PC-9 (cell line): Measurements from ENCODE around the gene HIPK4. TPM values are rescaled to one million over a fixed set of nuclear protein-coding genes. Genes with fewer than 3 reads are reported as not detected.

Experiments
- BruUV-seq: library from RNA; stranded (reverse); fragments of 400-500 nt; replicated peaks from 2 replicates; lab custom pipeline; 2021; lab: Mats Ljungman, UMichigan
- CTCF ChIA-PET: fragments of 300-600 bp; sonication (Branson Sonifier 250); formaldehyde crosslinking; loops from one replicate; lab custom pipeline; 2022; ENCODE audit warnings: antibody characterized with exemption; lab: Charles Lee
- POLR2A ChIA-PET: fragments of 300-600 bp; sonication (Branson Sonifier 250); formaldehyde crosslinking; loops from one replicate; lab custom pipeline; 2022; ENCODE audit warnings: antibody characterized with exemption; ENCODE audit not compliant: unreplicated experiment; lab: Charles Lee
- DNase-seq, 2 experiments: peaks; one replicate each; pipeline versions ENCODE4 v3.0.0 to v3.0.0-alpha.2; 2015 to 2022; ENCODE audit warnings: mixed read lengths in 1 of 2
- H2AFZ ChIP-seq: fragments of 200-600 bp; sonication (generic); 2 replicates; pipeline ENCODE4 v1.8.1; 2017; ENCODE audit warnings: antibody characterized with exemption
- H3F3A ChIP-seq: fragments of 200-600 bp; sonication (generic); 2 replicates; pipeline ENCODE4 v1.8.1; 2017; ENCODE audit warnings: antibody characterized with exemption, mild to moderate bottlenecking, low read depth; ENCODE audit not compliant: insufficient read depth
- H3K27ac ChIP-seq: fragments of 200-600 bp; sonication (generic); 2 replicates; pipeline ENCODE4 v1.6.1; 2016; ENCODE audit warnings: mixed run types
- H3K27me3 ChIP-seq: fragments of 200-600 bp; sonication (generic); 2 replicates; pipeline ENCODE4 v1.6.1; 2016; ENCODE audit warnings: low read depth, mixed run types; ENCODE audit not compliant: insufficient read depth
- H3K36me3 ChIP-seq: fragments of 200-600 bp; sonication (generic); 2 replicates; pipeline ENCODE4 v1.6.1; 2016; ENCODE audit warnings: low read depth, mixed run types
- H3K4me1 ChIP-seq: fragments of 200-600 bp; sonication (generic); replicated peaks from 2 replicates; pipeline ENCODE4 v1.6.1; 2016; ENCODE audit warnings: mixed run types; ENCODE audit not compliant: insufficient read depth
- H3K4me2 ChIP-seq: fragments of 200-600 bp; sonication (generic); 2 replicates; pipeline ENCODE4 v1.6.1; 2017; ENCODE audit warnings: mixed run types
- H3K4me3 ChIP-seq: fragments of 200-600 bp; sonication (generic); 2 replicates; pipeline ENCODE4 v1.6.1; 2016; ENCODE audit warnings: mixed run types
- H3K79me2 ChIP-seq: fragments of 200-600 bp; sonication (generic); 2 replicates; pipeline ENCODE4 v1.6.1; 2017; ENCODE audit warnings: low read depth, mixed run types
- H3K9me2 ChIP-seq: fragments of 200-600 bp; sonication (generic); 2 replicates; pipeline ENCODE4 v1.8.1; 2017; ENCODE audit warnings: mild to moderate bottlenecking; ENCODE audit not compliant: insufficient read depth
- H3K9me3 ChIP-seq: fragments of 200-600 bp; sonication (generic); 2 replicates; pipeline ENCODE4 v1.8.1; 2016; ENCODE audit warnings: low read depth; ENCODE audit not compliant: insufficient read depth
- H4K20me1 ChIP-seq: fragments of 200-600 bp; sonication (generic); 2 replicates; pipeline ENCODE4 v1.8.1; 2017; ENCODE audit not compliant: insufficient read depth
- EZH2 ChIP-seq: fragments of 200-600 bp; sonication (generic); IDR thresholded peaks from 2 replicates; pipeline ENCODE4 v1.8.0; 2017; ENCODE audit warnings: antibody characterized with exemption, low read depth
- intact Hi-C: fragments of 100-400 bp; cut with micrococcal nuclease; formaldehyde crosslinking; loops from one replicate; pipeline ENCODE4 v1.10.0; 2022; ENCODE audit not compliant: unreplicated experiment
- total RNA-seq: library from RNA; stranded (reverse); gene quantifications from 2 replicates; pipeline ENCODE4 v1.2.3, GENCODE V29; 2021
- TF ChIP-seq, protein P1 (sequence below): fragments of 200-600 bp; sonication (generic); conservative IDR thresholded peaks from 2 replicates; pipeline ENCODE4 v1.6.1; 2017; ENCODE audit warnings: mixed run types, antibody characterized with exemption, mild to moderate bottlenecking, moderate library complexity

Gene HIPK4
- total RNA-seq, 1 experiment from 2014 or later: 0.37 TPM

DNA sequence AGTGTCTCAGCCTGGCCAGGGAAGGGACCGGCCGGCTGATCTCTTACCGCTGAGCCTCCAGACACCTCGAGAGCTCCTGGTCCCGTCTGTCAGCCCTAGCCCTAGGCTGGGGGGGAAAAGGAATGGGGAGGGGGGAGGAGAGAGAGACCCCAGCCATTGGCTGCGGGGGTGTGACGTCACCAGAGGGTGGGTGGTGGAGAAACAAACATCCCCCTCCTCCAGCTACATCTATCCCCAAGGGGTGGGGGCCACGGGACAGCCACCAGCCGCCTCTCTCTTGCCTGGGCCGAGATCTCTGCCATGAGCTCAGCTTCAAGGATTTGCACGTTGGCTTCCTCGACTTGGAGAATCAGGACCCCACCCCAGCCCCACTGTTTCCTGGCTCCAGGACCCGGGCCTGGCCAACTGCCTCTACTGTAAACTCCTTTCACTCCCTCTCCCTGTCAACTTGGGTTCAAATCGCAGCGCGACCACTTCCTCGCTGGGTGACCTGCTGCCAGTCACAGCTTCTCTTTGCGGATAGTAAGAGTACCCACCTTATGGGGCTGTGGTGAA lies 23.4 kb upstream of the HIPK4 start, which contains the start of gene PRX:
PRX (minus strand) TSS at position 88 of the 555 bp plus-strand sequence. CDS start 5,446 bp downstream, outside the sequence.
- Histone ChIP-seq H3F3A (peaks cover 14% of the 10 kb centered on the region), H3K4me1 (no peaks in the 10 kb centered on the region; the same call in 1 of the 2 replicates), H3K4me3 (no peak within 1 kb of the TSS), H3K9me3 (no peaks in the 10 kb centered on the region), H3K27ac (no peak within 1 kb of the TSS), H3K27me3 (no peaks in the 10 kb centered on the region), H3K4me2 (no peak within 1 kb of the TSS), H3K79me2 (no peaks in the 10 kb centered on the region), H3K36me3 (no peaks in the 10 kb centered on the region), H3K9me2 (no peaks in the 10 kb centered on the region), H2AFZ (no peak within 1 kb of the TSS), H4K20me1 (no peaks in the 10 kb centered on the region)
- ChIA-PET POLR2A (no interaction called here), CTCF (no interaction called here)
- BruUV-seq: no TSS peak
- intact Hi-C loops: no loop called here
- no peak for TF ChIP-seq EZH2
- TF ChIP-seq, protein P1, sequence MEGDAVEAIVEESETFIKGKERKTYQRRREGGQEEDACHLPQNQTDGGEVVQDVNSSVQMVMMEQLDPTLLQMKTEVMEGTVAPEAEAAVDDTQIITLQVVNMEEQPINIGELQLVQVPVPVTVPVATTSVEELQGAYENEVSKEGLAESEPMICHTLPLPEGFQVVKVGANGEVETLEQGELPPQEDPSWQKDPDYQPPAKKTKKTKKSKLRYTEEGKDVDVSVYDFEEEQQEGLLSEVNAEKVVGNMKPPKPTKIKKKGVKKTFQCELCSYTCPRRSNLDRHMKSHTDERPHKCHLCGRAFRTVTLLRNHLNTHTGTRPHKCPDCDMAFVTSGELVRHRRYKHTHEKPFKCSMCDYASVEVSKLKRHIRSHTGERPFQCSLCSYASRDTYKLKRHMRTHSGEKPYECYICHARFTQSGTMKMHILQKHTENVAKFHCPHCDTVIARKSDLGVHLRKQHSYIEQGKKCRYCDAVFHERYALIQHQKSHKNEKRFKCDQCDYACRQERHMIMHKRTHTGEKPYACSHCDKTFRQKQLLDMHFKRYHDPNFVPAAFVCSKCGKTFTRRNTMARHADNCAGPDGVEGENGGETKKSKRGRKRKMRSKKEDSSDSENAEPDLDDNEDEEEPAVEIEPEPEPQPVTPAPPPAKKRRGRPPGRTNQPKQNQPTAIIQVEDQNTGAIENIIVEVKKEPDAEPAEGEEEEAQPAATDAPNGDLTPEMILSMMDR: no peak
- no peak for DNase-seq

DNA sequence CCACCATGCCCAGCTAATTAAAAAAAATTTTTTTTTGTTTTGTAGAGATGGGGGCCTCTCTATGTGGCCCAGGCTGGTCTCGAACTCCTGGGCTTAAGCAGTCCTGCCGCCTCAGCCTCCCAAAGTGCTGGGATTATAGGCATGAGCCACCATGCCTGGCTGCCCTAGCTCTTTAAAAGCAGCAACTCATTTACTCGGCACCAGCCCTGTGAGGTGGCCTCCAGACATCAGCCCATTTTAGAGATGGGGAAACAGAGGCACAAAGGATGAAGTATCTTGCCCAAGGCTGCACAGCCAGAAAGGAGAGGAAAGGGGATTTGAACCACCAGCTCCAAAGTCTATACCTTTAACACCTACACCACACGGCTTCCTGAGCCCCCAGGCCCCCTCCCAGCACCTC lies 22.9 kb upstream of the HIPK4 start:
- Histone ChIP-seq H3F3A (peaks cover 14% of the 10 kb centered on the region), H3K27ac (no peak overlapping the region), H3K36me3 (no peaks in the 10 kb centered on the region), H3K9me2 (no peaks in the 10 kb centered on the region), H3K9me3 (no peaks in the 10 kb centered on the region), H3K4me2 (no peak overlapping the region), H3K4me3 (no peak overlapping the region), H3K27me3 (no peaks in the 10 kb centered on the region), H4K20me1 (no peaks in the 10 kb centered on the region), H3K79me2 (no peaks in the 10 kb centered on the region), H2AFZ (no peak overlapping the region), H3K4me1 (no peaks in the 10 kb centered on the region; the same call in 1 of the 2 replicates)
- ChIA-PET CTCF (interaction anchor here (0.5 kb wide), 1 partner anchor 8 kb away, joined by 3 read pairs; no protein-coding TSS in a partner anchor), POLR2A (interaction anchor here (0.6 kb wide), 1 partner anchor 111 kb away, joined by 5 read pairs; no protein-coding TSS in a partner anchor)
- BruUV-seq: no TSS peak
- TF ChIP-seq EZH2: no peak
- TF ChIP-seq, protein P1: no peak
- DNase-seq: no peak
- intact Hi-C loops: no loop called here

DNA sequence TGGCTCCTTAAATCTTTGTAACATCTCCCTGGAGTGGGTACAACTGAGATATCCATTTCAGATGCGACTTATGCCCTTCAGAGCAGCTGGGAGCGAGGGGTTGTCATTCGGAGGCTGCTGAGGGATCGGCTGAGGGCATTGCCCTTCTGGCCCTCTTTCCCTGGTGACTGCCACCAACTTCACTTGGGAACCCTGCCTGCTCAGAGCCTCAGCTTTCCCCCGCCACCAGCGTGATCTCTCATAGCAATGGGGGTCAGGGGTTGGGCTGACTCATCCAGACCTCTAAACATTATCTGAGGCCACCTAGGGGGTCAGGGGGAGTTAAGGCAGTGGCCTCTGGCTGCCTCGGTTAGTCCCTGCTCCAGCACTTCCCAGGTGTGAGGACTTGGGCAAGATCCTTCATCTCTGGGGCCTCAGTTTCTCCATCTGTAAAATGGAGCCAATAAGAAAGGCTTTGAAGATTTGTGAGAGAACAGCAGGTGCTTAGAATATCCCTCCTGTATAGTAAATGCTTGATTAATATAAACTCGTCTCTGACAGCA lies 22.0 kb upstream of the HIPK4 start:
- H3K4me2 ChIP-seq: no peak overlapping the region
- intact Hi-C loops: no loop called here

More for the DNA sequence above, 22.0 kb upstream of the HIPK4 start:
- no peak for TF ChIP-seq EZH2
- TF ChIP-seq, protein P1: no peak
- Histone ChIP-seq H3K9me3 (no peaks in the 10 kb centered on the region), H3K36me3 (no peaks in the 10 kb centered on the region), H3F3A (peaks cover 14% of the 10 kb centered on the region), H3K4me3 (no peak overlapping the region), H2AFZ (no peak overlapping the region), H3K79me2 (no peaks in the 10 kb centered on the region), H3K4me1 (no peaks in the 10 kb centered on the region; the same call in 1 of the 2 replicates), H4K20me1 (no peaks in the 10 kb centered on the region), H3K27me3 (no peaks in the 10 kb centered on the region), H3K9me2 (no peaks in the 10 kb centered on the region), H3K27ac (no peak overlapping the region)
- POLR2A ChIA-PET: no interaction called here
- no peak for DNase-seq
- no TSS peak for BruUV-seq
- CTCF ChIA-PET: interaction anchor here (0.6 kb wide), 1 partner anchor 223 kb away, joined by 3 read pairs; no protein-coding TSS in a partner anchor
